HFFc6 (cell line): ENCODE results near the gene LGALS3BP. TPM values are rescaled to one million over a fixed set of nuclear protein-coding genes. Genes with fewer than 3 reads are reported as not detected.
A peak's percentile ranks its signal among the peaks of the same experiment; 100 is the strongest.
"Not testable (repeated sequence)": the region's sequence is repeated elsewhere in the genome, so short reads cannot be mapped to it uniquely, and the experiment has no call there.

Experiments used
- DNase-seq: peaks from one replicate; pipeline ENCODE4 v3.0.0-alpha.2; 2018
- H3K27ac Mint-ChIP-seq: 2 replicates; pipeline ENCODE4 v1.8.0; 2020; ENCODE audit warnings: mild to moderate bottlenecking, mixed read lengths
- H3K27me3 Mint-ChIP-seq: 2 replicates; pipeline ENCODE4 v1.8.0; 2021; ENCODE audit warnings: mild to moderate bottlenecking, moderate library complexity, mixed read lengths; ENCODE audit not compliant: insufficient read depth
- H3K36me3 Mint-ChIP-seq: 2 replicates; pipeline ENCODE4 v1.8.0; 2021; ENCODE audit warnings: low read depth, mixed read lengths
- H3K4me1 Mint-ChIP-seq: 2 replicates; pipeline ENCODE4 v1.8.0; 2020; ENCODE audit warnings: low read depth, mixed read lengths
- H3K4me3 Mint-ChIP-seq: 2 replicates; pipeline ENCODE4 v1.8.0; 2020; ENCODE audit warnings: mild to moderate bottlenecking, moderate library complexity, mixed read lengths
- H3K9me3 Mint-ChIP-seq: 2 replicates; pipeline ENCODE4 v1.8.0; 2020; ENCODE audit warnings: mild to moderate bottlenecking, mixed read lengths
- CTCF ChIP-seq: fragments of 200-600 bp; sonication (generic); IDR thresholded peaks from 2 replicates; pipeline ENCODE4 v1.5.0; 2021; ENCODE audit warnings: antibody characterized with exemption, mild to moderate bottlenecking
- total RNA-seq, 6 experiments: library from RNA; stranded (reverse); fragmentation: NEBNext Ultra II Directional; extraction: Animal tissue kit (Norgen Biotek cat#: 25700); gene quantifications; 2 replicates in 1 of 6; 3 replicates in 5 of 6; pipeline ENCODE4 v1.2.3, GENCODE V29; 2021

The LGALS3BP gene
- total RNA-seq, 6 experiments from 2014 or later, result 31.1 to 46.4 (median 43.4) TPM

GRCh38 chr17:79022507-79022991, 42.8 kb upstream of the LGALS3BP start:
- Mint-ChIP-seq H3K27me3 (peaks cover 4% of the 10 kb centered on the region; the same call in 1 of the 2 replicates), H3K4me1 (peaks cover 47% of the 10 kb centered on the region), H3K36me3 (peaks cover 4% of the 10 kb centered on the region; the same call in 1 of the 2 replicates), H3K9me3 (no peaks in the 10 kb centered on the region), H3K27ac (no peak overlapping the region), H3K4me3 (no peak overlapping the region)
- no peak for TF ChIP-seq CTCF
- DNase-seq, result no peak

GRCh38 chr17:79021929-79022328, 42.2 kb upstream of the LGALS3BP start:
- H3K27me3 Mint-ChIP-seq, H3K27ac Mint-ChIP-seq, H3K36me3 Mint-ChIP-seq, DNase-seq, H3K4me3 Mint-ChIP-seq, H3K9me3 Mint-ChIP-seq: not testable (repeated sequence)
- peaks cover 40% of the 10 kb centered on the region for H3K4me1 Mint-ChIP-seq

GRCh38 chr17:79020631-79021301, 41.0 kb upstream of the LGALS3BP start:
- H3K27ac Mint-ChIP-seq, result peak overlapping the region; percentile 55; the same call in 1 of the 2 replicates
- no peak for DNase-seq
- no peak for TF ChIP-seq CTCF
- H3K4me1 Mint-ChIP-seq, result peaks cover 31% of the 10 kb centered on the region
- no peaks in the 10 kb centered on the region for H3K36me3 Mint-ChIP-seq
- H3K9me3 Mint-ChIP-seq, result peaks cover 1% of the 10 kb centered on the region; the same call in 1 of the 2 replicates
- no peak overlapping the region for H3K4me3 Mint-ChIP-seq
- peaks cover 4% of the 10 kb centered on the region; the same call in 1 of the 2 replicates for H3K27me3 Mint-ChIP-seq

GRCh38 chr17:79019632-79020584, 40.2 kb upstream of the LGALS3BP start:
- Mint-ChIP-seq H3K4me3 (peak overlapping the region; percentile 52), H3K9me3 (peaks cover 4% of the 10 kb centered on the region; the same call in 1 of the 2 replicates), H3K27ac (peak overlapping the region; percentile 20; the same call in 1 of the 2 replicates), H3K4me1 (peaks cover 23% of the 10 kb centered on the region), H3K27me3 (peaks cover 4% of the 10 kb centered on the region; the same call in 1 of the 2 replicates), H3K36me3 (no peaks in the 10 kb centered on the region)
- peak; percentile 70 for DNase-seq
- TF ChIP-seq CTCF, result peak; percentile 93

GRCh38 chr17:79019261-79019631, 39.5 kb upstream of the LGALS3BP start:
- peaks cover 4% of the 10 kb centered on the region; the same call in 1 of the 2 replicates for H3K27me3 Mint-ChIP-seq
- no peak overlapping the region for H3K4me3 Mint-ChIP-seq
- TF ChIP-seq CTCF, result no peak
- H3K4me1 Mint-ChIP-seq, result peaks cover 23% of the 10 kb centered on the region
- H3K36me3 Mint-ChIP-seq, result peaks cover 1% of the 10 kb centered on the region
- DNase-seq, result no peak
- no peak overlapping the region for H3K27ac Mint-ChIP-seq
- H3K9me3 Mint-ChIP-seq, result peaks cover 5% of the 10 kb centered on the region
